Esophagus squamous epithelium (tissue), 5 donors: Measurements from ENCODE around the gene LRP2. TPM values are rescaled to one million over a fixed set of nuclear protein-coding genes. Genes with fewer than 3 reads are reported as not detected.

Source experiments
- DNase-seq: peaks from one replicate; lab custom pipeline; 2025; lab: John Stamatoyannopoulos, UW
- H3K27ac ChIP-seq, 4 donors: fragments of 200-600 bp; sonication (generic); one replicate each; pipeline ENCODE4 v1.5.1; 2016 to 2019; ENCODE audit warnings: mild to moderate bottlenecking in 1 of 4
- H3K27me3 ChIP-seq, 4 donors: fragments of 200-600 bp; sonication (generic); 1 replicate in 3 of 4; 2 replicates in 1 of 4; pipeline versions ENCODE4 v1.5.1 to v1.6.0; 2017 to 2021; ENCODE audit warnings: antibody characterized with exemption in 1 of 4
- H3K36me3 ChIP-seq, 3 donors: fragments of 200-600 bp; sonication (generic); one replicate each; pipeline ENCODE4 v1.5.1; 2016 to 2019
- H3K4me1 ChIP-seq, 3 donors: fragments of 200-600 bp; sonication (generic); one replicate each; pipeline ENCODE4 v1.5.1; 2017 to 2019
- H3K4me3 ChIP-seq, 4 donors: fragments of 200-600 bp; sonication (generic); 1 replicate in 3 of 4; 2 replicates in 1 of 4; pipeline ENCODE4 v1.5.1; 2016 to 2019; ENCODE audit warnings: mild to moderate bottlenecking in 2 of 4, moderate library complexity in 1 of 4
- H3K9me3 ChIP-seq, 3 donors: fragments of 200-600 bp; sonication (generic); one replicate each; pipeline ENCODE4 v1.5.1; 2016 to 2019
- CTCF ChIP-seq, 6 experiments: fragments of 450-650 bp in 4 of 6; fragments of 200-600 bp in 2 of 6; sonication (generic) in 2 of 6; IDR thresholded peaks; one replicate each; pipeline ENCODE4 v1.5.1; 2016 to 2019; ENCODE audit warnings: antibody characterized with exemption in 6 of 6, mild to moderate bottlenecking in 4 of 6, moderate library complexity in 4 of 6
- POLR2A ChIP-seq, 4 donors: fragments of 450-650 bp; IDR thresholded peaks; one replicate each; pipeline ENCODE4 v1.6.1; 2017; ENCODE audit warnings: antibody characterized with exemption in 4 of 4, mild to moderate bottlenecking in 4 of 4, moderate library complexity in 3 of 4
- WGBS, 2 donors: methylation state at CpG; one replicate each; pipeline ENCODE4 v1.1.5; 2018; 5-methylcytosine and 5-hydroxymethylcytosine counted together
- intact Hi-C: fragments of 100-400 bp; cut with DNase I; formaldehyde crosslinking; loops from one replicate; pipeline ENCODE4 v1.15.0; 2022
- total RNA-seq, 4 donors: library from RNA; depleted of rRNA; stranded (reverse); fragments of >200 nt; gene quantifications; one replicate each; pipeline ENCODE4 v1.1.0, GENCODE V29; 2016
- donor health status: DM: yes; HTN: yes; CAD: no.

LRP2 gene
- total RNA-seq, 4 donors from 2014 or later: under 0.01 to 0.04 TPM; not detected in 2

- DNase-seq: no peak
- Histone ChIP-seq H3K27me3 (peaks cover 0 to 4% (median 0%) of the 10 kb centered on the region in 4 donors), H3K36me3 (no peaks in the 10 kb centered on the region), H3K9me3 (no peaks in the 10 kb centered on the region), H3K27ac (no peak overlapping the region), H3K4me1 (no peaks in the 10 kb centered on the region), H3K4me3 (no peak overlapping the region)
- WGBS, 2 donors: 50 to 53% methylated on average over 4 of the region's 4 CpGs
- intact Hi-C loops: no loop called here
- TF ChIP-seq POLR2A (IDR thresholded peaks at IDR 0.05) (no peak), CTCF (IDR thresholded peaks at IDR 0.05) (no peak)
Observed at GRCh38 chr2:169301596-169302335, 60.6 kb downstream of the LRP2 start.

DNA sequence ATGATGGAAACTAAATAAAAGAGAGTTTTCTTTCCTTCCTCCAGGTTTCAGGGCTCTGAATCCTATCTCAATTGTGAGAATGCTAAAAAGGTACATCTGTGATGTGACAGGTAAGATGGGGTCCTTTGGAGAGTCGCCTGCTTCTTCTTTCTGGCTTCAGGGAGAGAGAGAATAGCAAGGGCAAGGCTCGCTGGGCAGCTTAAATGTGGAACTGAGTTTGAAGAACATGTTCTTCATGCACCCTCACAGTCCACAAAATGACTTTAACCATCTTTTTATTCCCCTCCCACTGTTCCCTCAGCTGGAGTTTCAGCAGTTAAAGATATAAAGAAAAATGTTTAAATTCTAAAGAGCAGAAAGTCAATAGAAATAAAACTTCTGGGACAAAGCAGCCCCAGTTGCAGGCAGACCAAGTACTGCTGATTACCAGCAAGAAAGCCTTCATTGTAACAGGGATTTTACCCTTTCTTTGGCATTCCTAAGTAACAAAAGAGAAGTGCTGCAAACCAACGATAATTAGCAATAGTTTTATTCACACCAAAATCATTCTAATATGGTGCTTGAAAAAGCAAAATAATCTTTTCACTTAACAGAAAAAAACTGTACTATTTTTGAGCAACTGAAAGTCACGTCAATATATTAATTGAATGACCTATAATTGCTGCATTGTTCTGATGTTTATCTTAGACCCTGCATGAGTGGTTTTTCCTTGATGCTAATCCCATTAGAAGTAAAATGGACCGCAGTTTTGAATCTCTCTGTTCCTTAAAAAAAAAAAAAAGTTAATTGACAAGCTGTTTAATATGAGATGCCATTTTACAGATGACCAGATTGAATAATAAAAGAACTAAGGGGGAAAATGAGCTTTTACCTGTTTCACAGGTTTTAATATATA lies 61.5 kb downstream of the LRP2 start:
- no peak overlapping the region for H3K27ac ChIP-seq
- H3K36me3 ChIP-seq: no peaks in the 10 kb centered on the region
- TF ChIP-seq CTCF (IDR thresholded peaks at IDR 0.05) (no peak), POLR2A (IDR thresholded peaks at IDR 0.05) (no peak)
- H3K4me1 ChIP-seq: no peaks in the 10 kb centered on the region
- intact Hi-C loops: no loop called here
- no peak overlapping the region for H3K4me3 ChIP-seq
- no peaks in the 10 kb centered on the region for H3K9me3 ChIP-seq
- H3K27me3 ChIP-seq: peaks cover 0 to 4% (median 0%) of the 10 kb centered on the region in 4 donors
- 33 to 36% methylated on average over 5 of the region's 5 CpGs for whole genome bisulfite sequencing, 2 donors
- no peak for DNase-seq

GRCh38 chr2:169298007-169298406 lies 64.3 kb downstream of the LRP2 start:
- 80 to 88% methylated on average over 1 of the region's 1 CpG for WGBS, 2 donors
- Histone ChIP-seq H3K4me1 (no peaks in the 10 kb centered on the region), H3K36me3 (no peaks in the 10 kb centered on the region), H3K27ac (no peak overlapping the region), H3K4me3 (no peak overlapping the region), H3K27me3 (peaks cover 0 to 4% (median 0%) of the 10 kb centered on the region in 4 donors), H3K9me3 (no peaks in the 10 kb centered on the region)
- TF ChIP-seq CTCF (IDR thresholded peaks at IDR 0.05) (no peak), POLR2A (IDR thresholded peaks at IDR 0.05) (no peak)
- DNase-seq: no peak
- intact Hi-C loops: no loop called here

DNA sequence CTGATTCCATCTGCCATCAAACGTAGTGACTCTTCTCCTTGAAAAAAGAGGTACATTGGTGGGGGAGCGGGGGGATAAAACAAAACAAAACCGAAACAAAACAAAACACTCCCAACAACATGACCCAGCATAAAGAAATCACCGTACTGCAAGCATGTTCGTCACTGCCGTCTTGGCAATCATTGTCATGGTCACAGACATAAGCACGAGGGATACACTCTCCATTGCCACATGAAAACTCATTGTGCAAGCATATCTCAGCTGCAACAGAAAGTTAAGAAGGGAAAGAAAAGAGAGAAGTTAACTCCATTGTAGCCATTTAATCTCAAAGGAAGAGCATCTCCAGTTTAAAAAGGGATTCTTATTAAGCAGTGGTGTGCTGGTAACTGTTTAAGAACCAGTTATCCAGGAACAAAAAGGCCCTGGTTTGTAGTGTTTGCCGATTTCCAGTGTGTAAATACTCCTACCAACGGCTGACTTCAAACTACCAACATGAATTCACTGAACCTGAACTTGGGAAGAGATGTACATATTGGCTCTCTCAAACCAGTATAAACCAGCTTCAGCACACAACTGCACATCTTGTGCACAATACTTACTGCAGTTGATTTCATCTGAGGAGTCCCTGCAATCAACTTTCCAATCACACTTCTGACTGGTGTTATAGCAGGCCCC lies 68.2 kb downstream of the LRP2 start:
- TF ChIP-seq POLR2A (IDR thresholded peaks at IDR 0.05): no peak
- no peak for TF ChIP-seq CTCF (IDR thresholded peaks at IDR 0.05)
- Histone ChIP-seq H3K27me3 (peaks cover 0 to 4% (median 0%) of the 10 kb centered on the region in 4 donors), H3K27ac (no peak overlapping the region), H3K4me1 (no peaks in the 10 kb centered on the region), H3K9me3 (no peaks in the 10 kb centered on the region), H3K4me3 (no peak overlapping the region), H3K36me3 (no peaks in the 10 kb centered on the region)
- no peak for DNase-seq
- intact Hi-C loops: no loop called here
- 54 to 69% methylated on average over 9 of the region's 9 CpGs for WGBS, 2 donors
